ENCODE results near the gene PRAME. TPM values are rescaled to one million over a fixed set of nuclear protein-coding genes. Genes with fewer than 3 reads are reported as not detected.
"Not testable (repeated sequence)": the region's sequence is repeated elsewhere in the genome, so short reads cannot be mapped to it uniquely, and the experiment has no call there.

Gene PRAME, protein sequence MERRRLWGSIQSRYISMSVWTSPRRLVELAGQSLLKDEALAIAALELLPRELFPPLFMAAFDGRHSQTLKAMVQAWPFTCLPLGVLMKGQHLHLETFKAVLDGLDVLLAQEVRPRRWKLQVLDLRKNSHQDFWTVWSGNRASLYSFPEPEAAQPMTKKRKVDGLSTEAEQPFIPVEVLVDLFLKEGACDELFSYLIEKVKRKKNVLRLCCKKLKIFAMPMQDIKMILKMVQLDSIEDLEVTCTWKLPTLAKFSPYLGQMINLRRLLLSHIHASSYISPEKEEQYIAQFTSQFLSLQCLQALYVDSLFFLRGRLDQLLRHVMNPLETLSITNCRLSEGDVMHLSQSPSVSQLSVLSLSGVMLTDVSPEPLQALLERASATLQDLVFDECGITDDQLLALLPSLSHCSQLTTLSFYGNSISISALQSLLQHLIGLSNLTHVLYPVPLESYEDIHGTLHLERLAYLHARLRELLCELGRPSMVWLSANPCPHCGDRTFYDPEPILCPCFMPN
- under 1 TPM in 1 of 3 donors, not detected in 2; 0.10 TPM for polyA plus RNA-seq

DNA sequence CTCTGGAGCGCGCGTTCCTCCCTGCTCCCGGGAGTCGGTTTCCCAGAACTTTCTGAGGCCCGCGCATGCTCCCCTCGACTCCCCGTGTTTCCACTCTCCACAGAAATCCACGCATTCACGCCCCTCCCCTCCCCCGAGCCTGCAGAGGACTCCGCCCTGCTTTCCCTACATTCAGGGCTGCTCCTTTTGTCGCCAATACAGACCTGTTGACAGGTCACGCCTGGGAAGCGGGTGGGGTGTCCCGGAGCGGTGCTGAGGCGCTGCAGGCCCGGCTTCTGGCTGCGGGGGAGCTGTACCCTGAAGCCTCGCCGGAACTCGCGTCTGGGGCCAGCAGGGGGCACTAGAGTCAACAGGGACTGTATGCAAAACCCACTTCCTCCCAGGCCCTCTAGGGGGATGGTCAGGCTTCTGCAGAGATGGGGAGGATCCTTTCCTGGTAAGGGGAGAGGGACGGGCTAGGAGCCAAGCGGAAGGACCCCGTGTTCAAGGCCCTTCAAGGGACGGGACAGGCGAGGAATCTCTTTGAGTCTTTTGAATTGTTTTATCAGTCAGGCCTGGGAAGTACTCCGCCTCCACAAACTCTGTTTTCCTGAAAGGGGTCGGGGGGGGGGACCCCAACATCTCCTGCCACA, at the start of gene PRAME:
PRAME (minus strand) TSS at position 294 of the 632 bp plus-strand sequence. CDS start 2,433 bp downstream, outside the sequence.
- 57 to 62% (median 58%) methylated on average over 32 of the region's 32 CpGs for WGBS, 3 donors
- H3K27ac ChIP-seq (ENCODE audit: low read depth, low read length): no peak within 1 kb of the TSS

DNA sequence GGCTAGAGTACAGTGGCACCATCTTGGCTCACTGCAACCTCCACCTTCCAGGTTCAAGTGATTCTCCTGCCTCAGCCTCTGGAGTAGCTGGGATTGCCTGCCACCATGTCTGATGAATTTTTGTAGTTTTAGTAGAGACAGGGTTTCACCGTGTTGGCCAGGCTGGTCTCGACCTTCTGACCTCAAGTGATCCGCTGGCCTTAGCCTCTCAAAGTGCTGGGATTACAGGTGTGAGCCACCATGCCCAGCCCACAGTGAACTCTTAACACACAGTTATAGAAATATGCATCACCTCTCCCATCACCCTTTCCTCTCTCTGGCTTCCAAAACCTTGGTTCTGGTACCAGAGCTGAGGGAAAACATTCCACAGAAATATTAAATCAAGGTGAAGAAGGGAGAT, 49.0 kb upstream of the PRAME start:
- not testable (repeated sequence) for H3K27ac ChIP-seq (ENCODE audit: low read depth, low read length)
- WGBS, 3 donors: 84 to 93% (median 90%) methylated on average over 3 of the region's 3 CpGs

DNA sequence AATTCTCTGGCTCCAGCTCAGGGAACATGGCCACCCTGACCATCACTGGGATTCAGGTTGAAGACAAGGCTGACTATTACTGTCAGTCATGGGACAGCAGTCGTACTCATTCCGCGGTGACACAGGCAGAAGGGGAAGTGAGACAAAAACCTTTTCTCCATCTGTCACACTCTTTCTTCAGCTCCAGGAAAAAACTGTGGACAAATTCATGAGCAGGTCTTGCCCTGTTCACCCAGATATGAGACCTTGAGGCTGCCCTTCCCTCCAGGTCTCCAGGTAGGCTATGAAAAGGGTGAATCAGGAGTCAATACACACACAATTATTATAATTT, 46.0 kb upstream of the PRAME start:
- 56 to 82% (median 78%) methylated on average over 3 of the region's 3 CpGs for WGBS, 3 donors
- no peak overlapping the region for H3K27ac ChIP-seq (ENCODE audit: low read depth, low read length)

DNA sequence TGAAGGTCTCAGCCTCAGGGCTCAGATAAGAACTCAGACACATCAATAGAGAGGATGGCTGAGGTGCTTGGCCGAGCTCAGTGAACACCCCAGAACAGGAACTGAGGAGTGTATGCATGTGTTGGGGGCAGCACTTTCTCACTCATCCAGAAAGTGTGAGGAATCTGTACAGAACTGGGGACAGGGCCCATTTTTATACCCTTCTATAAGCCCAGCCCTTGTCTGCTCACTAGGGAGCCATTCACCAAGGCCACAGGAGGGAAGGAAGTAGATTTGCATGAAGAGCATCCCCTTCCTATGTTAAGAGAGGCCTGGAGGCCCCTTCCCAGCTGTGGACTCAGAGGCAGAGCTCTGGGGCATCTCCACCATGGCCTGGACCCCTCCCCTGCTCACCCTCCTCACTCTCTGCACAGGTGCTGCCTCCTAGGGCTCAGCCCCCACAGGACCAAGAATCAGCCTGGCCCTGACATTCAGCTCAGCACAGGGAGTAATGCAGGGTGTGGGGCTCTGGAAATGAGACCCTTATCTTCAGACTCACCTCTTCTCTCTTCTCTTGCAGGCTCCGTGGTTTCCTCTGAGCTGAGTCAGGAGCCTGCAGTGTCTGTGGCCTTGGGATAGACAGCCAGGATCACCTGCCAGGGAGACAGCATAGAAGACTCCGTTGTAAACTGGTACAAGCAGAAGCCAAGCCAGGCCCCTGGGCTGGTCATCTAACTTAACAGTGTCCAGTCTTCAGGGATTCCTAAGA, 45.4 kb upstream of the PRAME start:
- H3K27ac ChIP-seq (ENCODE audit: low read depth, low read length): no peak overlapping the region
- 70 to 78% (median 72%) methylated on average over 3 of the region's 3 CpGs for WGBS, 3 donors

DNA sequence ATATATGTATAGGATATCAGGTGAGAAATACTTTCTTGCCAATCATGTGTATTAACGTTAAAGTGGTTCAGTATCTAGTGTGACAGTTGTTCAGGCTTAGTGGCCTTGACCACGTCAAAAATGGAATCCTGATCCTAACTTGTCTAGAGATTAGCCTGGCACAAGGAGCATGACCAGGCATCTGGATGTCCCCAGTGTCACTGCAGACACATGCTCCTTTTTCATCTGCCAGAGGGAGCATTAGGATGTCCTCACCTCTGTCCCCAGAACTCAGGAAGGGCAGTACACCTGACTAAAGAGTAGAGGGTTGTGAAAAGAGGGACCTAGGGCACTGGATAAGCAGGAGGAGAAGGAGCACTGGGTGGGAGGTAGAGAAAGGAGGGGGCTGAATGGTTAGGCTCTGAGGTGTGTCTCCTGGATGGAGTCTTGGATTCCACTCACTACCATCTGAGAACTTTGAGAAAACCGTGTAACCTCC, 44.4 kb upstream of the PRAME start:
- no peak overlapping the region for H3K27ac ChIP-seq (ENCODE audit: low read depth, low read length)
- 63 to 89% (median 84%) methylated on average over 3 of the region's 3 CpGs for WGBS, 3 donors

DNA sequence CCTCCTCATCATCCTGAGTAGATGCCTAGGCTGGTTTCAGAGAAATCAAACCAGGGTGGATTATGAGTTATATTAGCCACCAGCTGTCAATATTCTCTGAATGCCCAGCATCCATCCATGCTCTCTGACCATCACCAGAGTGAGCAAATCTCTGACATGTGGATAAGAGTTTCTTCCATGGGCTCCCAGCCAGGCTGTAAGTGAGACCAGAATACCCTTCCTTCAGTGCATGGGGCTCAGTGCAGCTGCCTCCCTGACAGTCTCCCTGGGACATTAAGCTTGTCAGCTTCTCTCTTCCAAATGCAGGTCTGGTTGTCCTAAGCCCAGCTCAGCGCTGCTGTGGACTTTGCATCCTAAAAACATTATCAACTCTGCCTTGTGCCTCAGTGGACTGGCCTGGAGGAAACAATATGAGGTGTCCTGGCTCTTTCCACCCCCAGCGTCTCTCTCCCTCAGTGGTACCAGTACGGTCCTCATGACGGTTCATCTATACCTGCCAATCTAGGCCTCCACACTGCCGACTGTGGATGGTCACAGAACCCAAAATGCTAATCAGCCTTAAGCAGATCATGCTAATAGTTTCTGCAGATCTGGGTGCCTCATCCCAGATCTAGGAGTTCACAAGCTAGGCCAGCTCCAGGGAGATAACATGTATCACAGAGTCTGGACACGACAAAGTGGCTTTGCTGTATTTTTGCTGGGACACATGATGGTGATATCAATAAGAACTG, 41.6 kb upstream of the PRAME start:
- 76 to 91% (median 90%) methylated on average over 6 of the region's 6 CpGs for WGBS, 3 donors
- H3K27ac ChIP-seq (ENCODE audit: low read depth, low read length): no peak overlapping the region

DNA sequence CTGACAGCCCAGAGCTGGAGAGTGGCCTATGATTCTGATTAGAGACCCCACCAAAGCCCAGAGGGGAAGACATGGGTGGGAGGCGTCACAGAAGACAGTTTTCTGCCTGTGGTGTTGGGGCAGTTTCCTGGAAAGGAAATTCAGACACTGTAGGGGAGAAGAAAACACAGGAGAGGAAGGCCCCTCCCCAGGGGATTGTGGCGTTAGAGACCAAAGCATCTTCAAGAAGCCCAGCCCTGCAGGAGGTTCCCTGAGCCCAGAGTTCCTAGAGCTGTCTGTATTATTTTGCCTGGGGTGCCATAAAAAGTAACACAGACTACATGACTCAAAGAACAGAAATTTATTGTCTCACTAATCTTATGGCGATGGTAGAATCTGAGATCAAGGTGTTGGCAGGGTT, 40.2 kb upstream of the PRAME start:
- 38 to 69% (median 59%) methylated on average over 3 of the region's 3 CpGs for WGBS, 3 donors
- no peak overlapping the region for H3K27ac ChIP-seq (ENCODE audit: low read depth, low read length)

DNA sequence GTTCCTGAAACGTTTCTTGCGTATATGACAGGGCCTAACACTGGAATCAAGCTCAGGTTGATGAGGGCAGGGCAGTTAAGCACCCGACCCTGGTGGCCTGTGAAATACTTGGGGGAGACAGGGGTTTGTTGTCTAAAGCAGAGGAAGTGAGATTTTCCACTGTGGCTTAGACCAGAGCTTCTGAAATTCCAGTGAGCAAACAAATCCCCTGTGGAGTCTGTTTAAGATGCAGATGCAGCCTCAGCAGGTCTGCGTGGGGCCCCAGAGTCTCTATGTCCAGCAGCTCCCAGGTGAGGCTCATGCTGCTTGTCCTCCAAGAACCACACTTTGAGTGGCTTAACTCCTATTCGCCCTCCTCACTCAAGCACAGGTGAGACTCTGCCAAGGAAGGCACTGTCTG, 39.1 kb upstream of the PRAME start:
- 49 to 73% (median 65%) methylated on average over 5 of the region's 5 CpGs for WGBS, 3 donors
- no peak overlapping the region for H3K27ac ChIP-seq (ENCODE audit: low read depth, low read length)

DNA sequence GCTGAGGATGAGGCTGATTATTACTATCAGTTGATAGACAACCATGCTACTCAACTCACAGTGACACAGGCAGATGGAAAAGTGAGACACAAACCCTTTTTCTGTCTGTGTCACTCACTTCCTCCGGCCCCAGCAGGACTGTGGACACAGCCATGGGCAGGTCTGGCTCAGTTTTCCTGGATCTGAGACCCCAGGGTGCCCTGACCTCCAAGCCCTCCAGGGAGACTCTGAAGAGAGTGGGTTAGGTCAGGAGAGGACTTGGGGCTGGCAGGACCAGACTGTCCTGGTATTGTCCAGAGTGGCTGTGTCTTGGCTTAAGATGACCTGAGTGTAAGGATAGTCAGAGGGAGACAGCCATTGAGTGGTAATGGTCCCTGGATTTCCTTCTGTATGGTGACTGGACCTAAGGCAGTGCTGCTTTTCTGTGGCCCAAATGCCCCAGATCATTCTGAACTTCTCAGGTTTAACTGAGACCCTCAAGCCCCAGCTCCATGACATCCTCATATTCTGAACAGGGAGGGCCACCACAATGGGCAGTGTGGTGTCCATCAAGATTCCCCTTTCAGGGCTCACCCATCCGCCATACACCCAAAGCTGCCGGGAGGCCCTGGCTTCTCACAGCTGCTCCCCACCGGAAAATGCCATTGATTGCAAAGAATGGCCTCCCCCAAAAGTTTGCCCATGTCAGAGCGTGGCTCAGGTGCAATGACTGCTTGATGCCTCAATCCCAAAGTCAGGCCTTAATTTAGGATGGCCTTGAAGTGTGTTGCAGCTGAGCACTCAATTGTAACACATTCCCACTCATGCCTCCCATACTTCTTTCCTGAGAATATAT, 36.2 kb upstream of the PRAME start:
- WGBS, 3 donors: 55 to 90% (median 81%) methylated on average over 5 of the region's 5 CpGs
- H3K27ac ChIP-seq (ENCODE audit: low read depth, low read length): no peak overlapping the region

DNA sequence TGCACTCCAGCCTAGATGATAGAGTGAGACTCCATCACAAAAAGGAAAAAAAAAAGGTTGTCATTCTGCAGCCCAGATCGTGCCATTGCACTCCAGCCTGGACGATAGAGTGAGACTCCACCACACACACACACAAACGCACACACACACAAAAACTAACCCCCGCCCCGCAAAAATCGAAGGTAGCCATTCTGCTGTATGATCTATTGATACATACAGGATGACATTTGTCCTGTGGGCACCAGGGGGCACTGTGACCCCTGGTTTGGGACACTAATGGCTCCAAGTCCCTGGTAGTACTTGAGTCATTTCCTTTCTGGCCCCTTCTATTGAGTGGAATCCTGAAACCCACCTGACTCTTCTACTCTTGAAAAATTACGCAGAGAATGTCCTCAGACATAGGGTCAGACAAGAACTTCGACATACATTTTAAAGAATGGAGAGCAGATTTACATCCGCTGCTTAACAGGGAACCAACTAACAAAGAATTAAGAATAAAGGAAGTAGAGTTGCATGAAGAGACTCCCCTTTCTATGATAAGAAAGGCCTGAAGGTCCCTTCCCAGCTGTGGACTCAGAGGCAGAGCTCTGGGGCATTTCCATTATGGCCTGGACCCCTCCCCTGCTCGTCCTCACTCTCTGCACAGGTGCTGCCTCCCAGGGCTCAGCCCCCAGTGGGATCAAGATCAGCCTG, 35.0 kb upstream of the PRAME start:
- no peak overlapping the region for H3K27ac ChIP-seq (ENCODE audit: low read depth, low read length)
- WGBS, 3 donors: 43 to 49% (median 48%) methylated on average over 10 of the region's 10 CpGs

DNA sequence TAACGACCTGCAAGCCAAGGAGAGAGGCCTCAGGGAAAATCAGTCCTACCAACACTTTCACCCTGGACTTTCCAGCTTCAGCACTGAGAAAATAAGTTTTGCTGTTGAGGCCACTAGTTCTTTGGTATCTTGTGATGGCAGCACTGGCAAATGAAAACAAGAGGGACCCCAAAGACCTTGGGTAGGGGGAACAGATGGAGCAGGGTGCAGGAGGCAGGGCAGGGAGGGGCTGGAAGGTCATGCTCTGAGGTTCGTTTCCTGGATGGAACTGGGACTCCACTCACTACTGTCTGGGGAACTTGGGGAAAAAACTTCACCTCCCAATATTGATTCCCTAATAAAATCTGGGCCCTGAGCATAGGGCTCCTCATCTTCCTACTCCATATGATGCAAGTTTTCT, 34.2 kb upstream of the PRAME start:
- no peak overlapping the region for H3K27ac ChIP-seq (ENCODE audit: low read depth, low read length)
- WGBS, 3 donors: 53 to 71% (median 53%) methylated on average over 2 of the region's 2 CpGs

DNA sequence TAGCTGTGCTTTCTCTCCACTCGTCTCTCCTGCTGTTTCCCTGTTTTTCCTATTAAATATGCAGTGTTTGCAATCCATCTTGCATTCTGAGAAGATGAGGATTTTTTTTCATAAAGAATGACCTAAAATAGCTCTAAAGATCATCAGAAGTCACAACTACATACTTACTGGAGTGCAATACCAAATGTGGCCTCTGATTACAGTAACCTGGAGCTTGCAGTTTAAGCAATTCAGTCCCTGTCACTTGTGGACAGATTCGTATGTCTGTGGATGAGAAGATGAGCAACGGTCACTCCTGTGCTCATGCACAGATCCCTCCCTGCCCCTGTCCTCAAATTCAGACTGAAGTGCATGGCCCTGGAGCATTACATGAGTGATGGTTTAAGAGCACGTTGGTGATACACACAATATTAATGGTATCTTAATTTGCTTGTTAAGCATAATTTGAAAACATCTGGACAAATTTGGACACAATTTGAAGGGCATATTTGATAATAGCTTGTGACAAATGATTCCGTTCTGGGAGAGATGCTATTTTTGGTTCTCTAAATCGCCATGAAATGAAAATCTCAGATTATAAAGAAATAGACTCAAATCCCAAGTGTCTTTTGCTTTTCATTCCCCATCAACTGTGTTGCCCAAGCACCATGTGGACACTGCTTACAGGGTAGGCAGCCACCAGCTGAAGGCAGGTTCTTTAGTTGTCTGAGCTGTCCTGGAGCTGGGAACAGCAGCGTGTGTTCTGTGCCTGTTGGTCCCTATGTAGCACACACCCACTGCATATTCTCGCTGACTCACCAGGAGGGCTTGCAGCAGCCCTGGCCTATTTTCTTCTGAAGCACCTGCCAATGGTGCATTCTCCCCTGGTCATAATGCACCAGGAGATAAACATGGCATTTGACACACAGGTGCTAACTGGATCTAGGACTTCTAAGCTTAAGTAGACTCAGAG, 32.6 kb upstream of the PRAME start:
- H3K27ac ChIP-seq (ENCODE audit: low read depth, low read length): no peak overlapping the region
- WGBS, 3 donors: 61 to 70% (median 67%) methylated on average over 8 of the region's 8 CpGs

DNA sequence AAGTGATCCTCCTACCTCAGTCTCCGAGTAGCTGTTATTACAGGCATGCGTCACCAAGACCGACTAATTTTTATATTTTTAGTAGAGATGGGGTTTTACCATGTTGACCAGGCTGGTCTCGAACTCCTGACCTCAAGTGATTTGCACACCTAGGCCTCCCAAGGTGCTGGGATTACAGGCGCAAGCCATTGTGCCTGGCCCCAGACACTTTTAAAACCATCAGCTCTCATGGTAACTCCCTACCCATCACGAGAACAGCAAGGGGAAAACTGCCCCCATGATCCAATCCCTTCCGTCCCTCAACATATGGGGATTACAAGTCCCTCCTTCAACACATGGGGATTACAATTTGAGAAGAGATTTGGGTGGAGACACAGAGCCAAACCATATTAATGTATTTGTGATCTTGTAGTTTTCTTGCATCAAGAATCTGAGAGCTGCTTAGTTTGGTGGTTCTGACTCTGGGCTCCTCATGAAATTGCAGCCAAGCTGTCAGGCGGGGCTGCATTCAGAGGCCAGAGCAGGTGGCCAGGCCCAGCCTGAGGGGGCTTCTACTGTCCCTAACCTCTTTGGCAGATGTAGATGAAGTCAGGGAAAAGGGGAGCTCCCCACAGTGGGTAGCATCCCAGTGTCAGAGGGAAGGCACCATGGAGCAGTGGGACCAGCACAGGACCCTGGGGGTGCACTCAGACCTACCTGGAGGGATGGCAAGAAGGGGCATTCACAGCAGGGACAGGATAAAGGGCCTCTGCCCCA, 31.2 kb upstream of the PRAME start:
- no peak overlapping the region for H3K27ac ChIP-seq (ENCODE audit: low read depth, low read length)
- WGBS, 3 donors: 86 to 94% (median 91%) methylated on average over 8 of the region's 8 CpGs

DNA sequence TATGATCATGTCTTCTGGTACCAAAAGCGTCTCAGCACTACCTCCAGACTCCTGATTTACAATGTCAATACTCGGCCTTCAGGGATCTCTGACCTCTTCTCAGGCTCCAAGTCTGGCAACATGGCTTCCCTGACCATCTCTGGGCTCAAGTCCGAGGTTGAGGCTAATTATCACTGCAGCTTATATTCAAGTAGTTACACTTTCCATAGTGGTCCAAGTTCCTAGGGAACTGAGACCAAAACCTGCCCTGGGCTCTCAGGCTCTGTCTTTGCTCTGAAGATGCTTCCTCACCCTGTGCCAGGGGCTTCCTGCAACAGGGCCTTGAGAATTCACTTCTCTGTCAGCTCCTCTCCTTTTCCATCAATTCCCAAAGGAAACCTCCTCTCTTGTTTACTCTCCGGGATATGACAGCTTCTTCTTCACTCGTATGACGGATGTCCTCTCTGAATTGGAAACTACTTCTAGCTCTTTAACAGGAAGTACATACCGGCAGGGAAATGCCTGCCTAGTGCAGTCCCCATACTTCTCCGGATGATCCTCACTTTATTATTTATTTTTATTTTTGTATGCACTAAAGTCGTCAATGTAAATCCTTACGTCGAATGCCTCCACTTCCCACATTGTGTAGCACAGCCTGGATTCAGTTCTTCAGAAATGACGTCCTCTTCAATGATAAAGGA, 29.6 kb upstream of the PRAME start:
- WGBS, 3 donors: 59 to 61% (median 60%) methylated on average over 12 of the region's 12 CpGs
- no peak overlapping the region for H3K27ac ChIP-seq (ENCODE audit: low read depth, low read length)

Measured in adipose tissue (tissue), 3 donors.